ENCODE measurements around the gene KDELR3.
"Not testable (repeated sequence)": the region's sequence is repeated elsewhere in the genome, so short reads cannot be mapped to it uniquely, and the experiment has no call there.

Gene KDELR3

GRCh38 chr22:38456841-38457699, 10.8 kb upstream of the KDELR3 start:
- no peak for DNase-seq (ENCODE audit: low read depth in 2 of 2)

GRCh38 chr22:38460426-38460840, 7.5 kb upstream of the KDELR3 start:
- no peak for DNase-seq (ENCODE audit: low read depth in 2 of 2)

GRCh38 chr22:38461057-38461413, 6.9 kb upstream of the KDELR3 start:
- no peak for DNase-seq (ENCODE audit: low read depth in 2 of 2)

- DNase-seq (ENCODE audit: low read depth in 2 of 2), result no peak
These were observed 6.3 kb upstream of the KDELR3 start for GRCh38 chr22:38461414-38462081.

GRCh38 chr22:38462960-38463784, 4.7 kb upstream of the KDELR3 start:
- DNase-seq (ENCODE audit: low read depth in 2 of 2), result no peak

- no peak for DNase-seq (ENCODE audit: low read depth in 2 of 2)
These were observed 2.8 kb upstream of the KDELR3 start for GRCh38 chr22:38464992-38465672.

- no peak for DNase-seq (ENCODE audit: low read depth in 2 of 2)
These were observed 2.0 kb upstream of the KDELR3 start for GRCh38 chr22:38465673-38466490.

- no peak for DNase-seq (ENCODE audit: low read depth in 2 of 2)
These were observed 425 bp upstream of the KDELR3 start for GRCh38 chr22:38467438-38467903.

- no peak for DNase-seq (ENCODE audit: low read depth in 2 of 2)
These were observed 778 bp downstream of the KDELR3 start for GRCh38 chr22:38468443-38469305.

- DNase-seq (ENCODE audit: low read depth in 2 of 2), result no peak
These were observed 1.4 kb downstream of the KDELR3 start for GRCh38 chr22:38469306-38469781.

GRCh38 chr22:38470179-38470578, 2.3 kb downstream of the KDELR3 start:
- DNase-seq (ENCODE audit: low read depth in 2 of 2), result not testable (repeated sequence)

GRCh38 chr22:38471237-38471636, 3.3 kb downstream of the KDELR3 start:
- DNase-seq (ENCODE audit: low read depth in 2 of 2), result no peak

GRCh38 chr22:38474003-38474607, 6.2 kb downstream of the KDELR3 start:
- DNase-seq (ENCODE audit: low read depth in 2 of 2), result no peak

- DNase-seq (ENCODE audit: low read depth in 2 of 2), result no peak
These were observed 9.7 kb downstream of the KDELR3 start for GRCh38 chr22:38477585-38477984.

- no peak for DNase-seq (ENCODE audit: low read depth in 2 of 2)
These were observed 11.4 kb downstream of the KDELR3 start for GRCh38 chr22:38479096-38479837.

- DNase-seq (ENCODE audit: low read depth in 2 of 2), result no peak
These were observed 13.4 kb downstream of the KDELR3 start for GRCh38 chr22:38481162-38481870.

- DNase-seq (ENCODE audit: low read depth in 2 of 2), result no peak
These were observed 14.0 kb downstream of the KDELR3 start for GRCh38 chr22:38481871-38482332.

All from activated CD8-positive, alpha-beta memory T cell treated with anti-CD3 and anti-CD28 coated beads for 4 hours (primary cell).